Body of pancreas (tissue), 4 donors: ENCODE data around the gene MRAS. TPM values are rescaled to one million over a fixed set of nuclear protein-coding genes. Genes with fewer than 3 reads are reported as not detected.

Experiments used
- ATAC-seq: fragments of 150-250 bp; one replicate; pipeline ENCODE4 v1.9.1; 2016
- DNase-seq, 4 donors: peaks; one replicate each; pipeline ENCODE4 v3.0.0-alpha.2; 2019
- H3K27ac ChIP-seq, 4 donors: fragments of 200-600 bp; sonication (generic); 1 replicate in 3 of 4; 2 replicates in 1 of 4; pipeline versions ENCODE4 v1.5.1 to v1.6.1; 2016 to 2019; ENCODE audit warnings: mild to moderate bottlenecking in 1 of 4, mixed read lengths in 1 of 4, moderate library complexity in 1 of 4
- H3K27me3 ChIP-seq, 2 donors: fragments of 200-600 bp; sonication (generic); one replicate each; pipeline ENCODE4 v1.6.0; 2016; ENCODE audit warnings: mild to moderate bottlenecking in 1 of 2
- H3K36me3 ChIP-seq, 2 donors: fragments of 200-600 bp; sonication (generic); replicated peaks in 1 of 2; 2 replicates each; pipeline ENCODE4 v1.5.1; 2016; ENCODE audit warnings: low read depth in 2 of 2; ENCODE audit not compliant: insufficient read depth in 1 of 2
- H3K4me1 ChIP-seq: fragments of 200-600 bp; sonication (generic); one replicate; pipeline ENCODE4 v1.6.0; 2016
- H3K4me3 ChIP-seq, 2 donors: fragments of 200-600 bp; sonication (generic); 1 replicate in 1 of 2; 2 replicates in 1 of 2; pipeline ENCODE4 v1.5.1; 2016 to 2019
- H3K9me3 ChIP-seq, 3 donors: fragments of 200-600 bp; sonication (generic); 1 replicate in 2 of 3; 2 replicates in 1 of 3; pipeline ENCODE4 v1.5.1; 2016
- CTCF ChIP-seq, 7 experiments: fragments of 450-650 bp in 4 of 7; fragments of 200-600 bp in 3 of 7; sonication (generic) in 3 of 7; IDR thresholded peaks; one replicate each; pipeline ENCODE4 v1.5.1; 2016 to 2019; ENCODE audit warnings: antibody characterized with exemption in 7 of 7
- POLR2A ChIP-seq, 3 donors: fragments of 450-650 bp; IDR thresholded peaks; one replicate each; pipeline ENCODE4 v1.6.1; 2016; ENCODE audit warnings: antibody characterized with exemption in 3 of 3, mild to moderate bottlenecking in 2 of 3
- WGBS, 2 donors: methylation state at CpG; one replicate each; pipeline ENCODE4 v1.1.5; 2017; 5-methylcytosine and 5-hydroxymethylcytosine counted together
- intact Hi-C: fragments of 100-400 bp; cut with DNase I; formaldehyde crosslinking; loops from one replicate; pipeline ENCODE4 v1.15.1; 2023
- total RNA-seq, 2 donors: library from RNA; depleted of rRNA; stranded (reverse); fragments of >200 nt; gene quantifications; one replicate each; pipeline ENCODE4 v1.1.0, GENCODE V29; 2016

Gene MRAS
- 10 to 100 TPM in 1 of 2 donors, 1 to 10 TPM in 1; 9.9 to 20.1 TPM for total RNA-seq

- DNase-seq, result peak; percentile 75 to 85 (median 77)
- H3K27ac ChIP-seq, result peak within 1 kb of the TSS; percentile 75 to 84 (median 80)
- H3K4me1 ChIP-seq, result peaks cover 22% of the 10 kb centered on the region
- peak; percentile 35 to 51 (median 36) for TF ChIP-seq POLR2A (IDR thresholded peaks at IDR 0.05)
- peak in 5 of 7 experiments; percentile 17 to 59 (median 37) for TF ChIP-seq CTCF (IDR thresholded peaks at IDR 0.05)
- no peaks in the 10 kb centered on the region for H3K36me3 ChIP-seq
- H3K9me3 ChIP-seq, result no peaks in the 10 kb centered on the region
- intact Hi-C loops, result no loop called here
- WGBS, 2 donors, result 0 to 1% methylated on average over 31 to 90 of the region's 93 CpGs
- peak within 1 kb of the TSS; percentile 31 to 49 for H3K4me3 ChIP-seq
- no peaks in the 10 kb centered on the region for H3K27me3 ChIP-seq
- peak; percentile 85 for ATAC-seq
Measured at GRCh38 chr3:138347960-138348753, at the start of gene MRAS. Gene MRAS (plus strand): TSS chr3:138348579. CDS start chr3:138372884, 24,305 bp downstream.

GRCh38 chr3:138300647-138301046 lies 47.7 kb upstream of the MRAS start:
- Histone ChIP-seq H3K27me3 (no peaks in the 10 kb centered on the region), H3K36me3 (no peaks in the 10 kb centered on the region), H3K9me3 (no peaks in the 10 kb centered on the region), H3K27ac (no peak overlapping the region), H3K4me1 (peaks cover 4% of the 10 kb centered on the region), H3K4me3 (no peak overlapping the region)
- DNase-seq (no peak), ATAC-seq (no peak)
- TF ChIP-seq POLR2A (IDR thresholded peaks at IDR 0.05) (no peak), CTCF (IDR thresholded peaks at IDR 0.05) (no peak)
- intact Hi-C loops, result no loop called here
- 85 to 86% methylated on average over 2 of the region's 2 CpGs for WGBS, 2 donors

- H3K9me3 ChIP-seq, result peaks cover 0 to 8% (median 0%) of the 10 kb centered on the region in 3 donors
- no peaks in the 10 kb centered on the region for H3K36me3 ChIP-seq
- WGBS, 2 donors, result 57 to 61% methylated on average over 6 of the region's 6 CpGs
- no peak overlapping the region for H3K4me3 ChIP-seq
- peak; percentile 75 for ATAC-seq
- TF ChIP-seq CTCF (IDR thresholded peaks at IDR 0.05) (no peak), POLR2A (IDR thresholded peaks at IDR 0.05) (peak in 1 of 3 donors; percentile 21)
- no peak for DNase-seq
- H3K27ac ChIP-seq, result peak overlapping the region in 3 of 4 donors; percentile 26 to 52 (median 51)
- intact Hi-C loops, result no loop called here
- no peaks in the 10 kb centered on the region for H3K27me3 ChIP-seq
- H3K4me1 ChIP-seq, result peaks cover 4% of the 10 kb centered on the region
Measured at GRCh38 chr3:138303474-138303873, 44.9 kb upstream of the MRAS start.

GRCh38 chr3:138307899-138308298 lies 40.5 kb upstream of the MRAS start:
- H3K27me3 ChIP-seq, result no peaks in the 10 kb centered on the region
- intact Hi-C loops, result no loop called here
- H3K27ac ChIP-seq, result no peak overlapping the region
- no peak overlapping the region for H3K4me3 ChIP-seq
- DNase-seq (no peak), ATAC-seq (no peak)
- TF ChIP-seq CTCF (IDR thresholded peaks at IDR 0.05) (no peak), POLR2A (IDR thresholded peaks at IDR 0.05) (no peak)
- peaks cover 0 to 21% (median 0%) of the 10 kb centered on the region in 3 donors for H3K9me3 ChIP-seq
- H3K36me3 ChIP-seq, result no peaks in the 10 kb centered on the region
- WGBS, 2 donors, result 80 to 88% methylated on average over 5 of the region's 5 CpGs
- no peaks in the 10 kb centered on the region for H3K4me1 ChIP-seq
